MCF 10A (cell line): Measurements from ENCODE around the gene TNFSF4. TPM values are rescaled to one million over a fixed set of nuclear protein-coding genes. Genes with fewer than 3 reads are reported as not detected.

Experiments
- BruUV-seq: library from RNA; stranded (reverse); fragments of 400-500 nt; replicated peaks from 2 replicates; lab custom pipeline; 2021; lab: Mats Ljungman, UMichigan
- CTCF ChIA-PET: fragments of 300-600 bp; sonication (Branson Sonifier 250); formaldehyde crosslinking; extraction: SDS; loops from one replicate; lab custom pipeline; 2021; ENCODE audit warnings: antibody characterized with exemption, inconsistent platforms; lab: Yijun Ruan, JAX
- POLR2A ChIA-PET: fragments of 300-600, 350-650 bp; sonication (Branson Sonifier 250); formaldehyde crosslinking; extraction: SDS; loops from one replicate; lab custom pipeline; 2020; ENCODE audit warnings: antibody characterized with exemption, inconsistent platforms; lab: Yijun Ruan, JAX
- DNase-seq: peaks from one replicate; pipeline ENCODE4 v3.0.0-alpha.2; 2018; ENCODE audit not compliant: unreplicated experiment
- H3K27ac Mint-ChIP-seq: one replicate; pipeline ENCODE4 v1.8.0; 2022; ENCODE audit warnings: mild to moderate bottlenecking, low read depth, mixed read lengths; ENCODE audit not compliant: unreplicated experiment
- H3K27me3 Mint-ChIP-seq: one replicate; pipeline ENCODE4 v1.8.0; 2022; ENCODE audit warnings: mixed read lengths; ENCODE audit not compliant: insufficient read depth, unreplicated experiment
- H3K36me3 Mint-ChIP-seq: one replicate; pipeline ENCODE4 v1.8.0; 2022; ENCODE audit warnings: mild to moderate bottlenecking, moderate library complexity, mixed read lengths; ENCODE audit not compliant: insufficient read depth, unreplicated experiment
- H3K4me1 Mint-ChIP-seq: one replicate; pipeline ENCODE4 v1.8.0; 2022; ENCODE audit warnings: mixed read lengths; ENCODE audit not compliant: insufficient read depth, unreplicated experiment
- H3K4me3 Mint-ChIP-seq: one replicate; pipeline ENCODE4 v1.8.0; 2022; ENCODE audit warnings: mild to moderate bottlenecking, moderate library complexity, mixed read lengths; ENCODE audit not compliant: unreplicated experiment
- H3K9me3 Mint-ChIP-seq: one replicate; pipeline ENCODE4 v1.8.0; 2022; ENCODE audit warnings: mixed read lengths; ENCODE audit not compliant: unreplicated experiment
- intact Hi-C: fragments of 100-400 bp; cut with micrococcal nuclease; formaldehyde crosslinking; loops from 2 replicates; pipeline ENCODE4 v1.14.1; 2022
- total RNA-seq: library from RNA; stranded (reverse); gene quantifications from 2 replicates; pipeline ENCODE4 v1.2.3, GENCODE V29; 2022
- TF ChIP-seq, protein P1 (sequence below): fragments of 200-600 bp; IDR thresholded peaks from one replicate; pipeline ENCODE4 v1.8.0; 2022; ENCODE audit warnings: antibody characterized with exemption, mild to moderate bottlenecking; ENCODE audit not compliant: unreplicated experiment

The TNFSF4 gene
- total RNA-seq, 1 experiment from 2014 or later = 0.23 TPM

- TF ChIP-seq, protein P1, sequence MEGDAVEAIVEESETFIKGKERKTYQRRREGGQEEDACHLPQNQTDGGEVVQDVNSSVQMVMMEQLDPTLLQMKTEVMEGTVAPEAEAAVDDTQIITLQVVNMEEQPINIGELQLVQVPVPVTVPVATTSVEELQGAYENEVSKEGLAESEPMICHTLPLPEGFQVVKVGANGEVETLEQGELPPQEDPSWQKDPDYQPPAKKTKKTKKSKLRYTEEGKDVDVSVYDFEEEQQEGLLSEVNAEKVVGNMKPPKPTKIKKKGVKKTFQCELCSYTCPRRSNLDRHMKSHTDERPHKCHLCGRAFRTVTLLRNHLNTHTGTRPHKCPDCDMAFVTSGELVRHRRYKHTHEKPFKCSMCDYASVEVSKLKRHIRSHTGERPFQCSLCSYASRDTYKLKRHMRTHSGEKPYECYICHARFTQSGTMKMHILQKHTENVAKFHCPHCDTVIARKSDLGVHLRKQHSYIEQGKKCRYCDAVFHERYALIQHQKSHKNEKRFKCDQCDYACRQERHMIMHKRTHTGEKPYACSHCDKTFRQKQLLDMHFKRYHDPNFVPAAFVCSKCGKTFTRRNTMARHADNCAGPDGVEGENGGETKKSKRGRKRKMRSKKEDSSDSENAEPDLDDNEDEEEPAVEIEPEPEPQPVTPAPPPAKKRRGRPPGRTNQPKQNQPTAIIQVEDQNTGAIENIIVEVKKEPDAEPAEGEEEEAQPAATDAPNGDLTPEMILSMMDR = no peak
- POLR2A ChIA-PET = interaction anchor here (1.2 kb wide), 1 partner anchor 14 kb away, joined by 3 read pairs; no protein-coding TSS in a partner anchor
- no peaks in the 10 kb centered on the region for H3K4me1 Mint-ChIP-seq
Measured at GRCh38 chr1:173181791-173182190, 25.3 kb downstream of the TNFSF4 start.

GRCh38 chr1:173176246-173176645, 30.9 kb downstream of the TNFSF4 start:
- ChIA-PET CTCF (interaction anchor here (0.6 to 2.3 kb wide), 5 partner anchors 14 to 431 kb away, joined by 3 to 12 read pairs (median 4); no protein-coding TSS in a partner anchor), POLR2A (interaction anchor here (0.8 kb wide), 1 partner anchor 13 kb away, joined by 3 read pairs; no protein-coding TSS in a partner anchor)
- Mint-ChIP-seq H3K4me3 (no peak overlapping the region), H3K27me3 (no peaks in the 10 kb centered on the region), H3K36me3 (no peaks in the 10 kb centered on the region), H3K9me3 (peaks cover 18% of the 10 kb centered on the region), H3K27ac (no peak overlapping the region), H3K4me1 (no peaks in the 10 kb centered on the region)
- no TSS peak for BruUV-seq
- intact Hi-C loops = no loop called here
- DNase-seq = no peak
- TF ChIP-seq, protein P1 = no peak

More at GRCh38 chr1:173181791-173182190, 25.3 kb downstream of the TNFSF4 start:
- no peak for DNase-seq
- no TSS peak for BruUV-seq
- CTCF ChIA-PET = interaction anchor here (0.5 to 1.4 kb wide), 4 partner anchors 9 to 437 kb away, joined by 3 to 4 read pairs (median 4); no protein-coding TSS in a partner anchor
- Mint-ChIP-seq H3K27me3 (no peaks in the 10 kb centered on the region), H3K27ac (no peak overlapping the region), H3K36me3 (no peaks in the 10 kb centered on the region), H3K4me3 (no peak overlapping the region), H3K9me3 (no peaks in the 10 kb centered on the region)
- intact Hi-C loops = no loop called here

- H3K4me3 Mint-ChIP-seq = no peak overlapping the region
- H3K27ac Mint-ChIP-seq = peak overlapping the region; percentile 11
- DNase-seq = peak; percentile 11
- H3K9me3 Mint-ChIP-seq = peaks cover 23% of the 10 kb centered on the region
- H3K36me3 Mint-ChIP-seq = no peaks in the 10 kb centered on the region
- POLR2A ChIA-PET = interaction anchor here (0.8 kb wide), 1 partner anchor 14 kb away, joined by 3 read pairs; no protein-coding TSS in a partner anchor
- TF ChIP-seq, protein P1 = no peak
- H3K4me1 Mint-ChIP-seq = no peaks in the 10 kb centered on the region
- no peaks in the 10 kb centered on the region for H3K27me3 Mint-ChIP-seq
- CTCF ChIA-PET = interaction anchor here (0.6 to 2.3 kb wide), 5 partner anchors 14 to 430 kb away, joined by 3 to 12 read pairs (median 4); no protein-coding TSS in a partner anchor
- intact Hi-C loops = no loop called here
- no TSS peak for BruUV-seq
Measured at GRCh38 chr1:173175514-173176145, 31.5 kb downstream of the TNFSF4 start.

DNA sequence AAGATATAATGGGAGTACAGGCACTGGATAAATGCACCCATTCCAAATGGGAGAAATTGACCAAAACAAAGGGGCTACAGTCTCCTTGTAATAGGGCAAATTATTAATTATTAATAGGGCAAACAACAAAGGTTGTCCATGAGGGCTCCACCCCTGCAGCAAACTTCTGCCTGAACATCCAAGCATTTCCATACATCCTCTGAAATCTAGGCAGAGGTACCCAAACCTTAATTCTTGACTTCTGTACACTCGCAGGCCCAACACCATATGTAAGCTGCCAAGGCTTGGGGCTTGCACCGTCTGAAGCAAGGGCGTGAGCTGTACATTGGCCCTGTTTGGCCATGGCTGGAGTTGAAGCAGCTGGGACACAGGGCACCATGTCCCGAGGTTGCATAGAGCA, 33.7 kb downstream of the TNFSF4 start:
- no peak for DNase-seq
- Mint-ChIP-seq H3K27ac (no peak overlapping the region), H3K27me3 (no peaks in the 10 kb centered on the region), H3K9me3 (peaks cover 23% of the 10 kb centered on the region), H3K4me1 (no peaks in the 10 kb centered on the region), H3K36me3 (no peaks in the 10 kb centered on the region), H3K4me3 (no peak overlapping the region)
- CTCF ChIA-PET = interaction anchor here (0.9 to 1.2 kb wide), 2 partner anchors 11 to 431 kb away, joined by 3 read pairs; no protein-coding TSS in a partner anchor
- TF ChIP-seq, protein P1 = no peak
- BruUV-seq = no TSS peak
- intact Hi-C loops = no loop called here
- POLR2A ChIA-PET = no interaction called here
